ENCODE results near the gene CCL5.

DNA sequence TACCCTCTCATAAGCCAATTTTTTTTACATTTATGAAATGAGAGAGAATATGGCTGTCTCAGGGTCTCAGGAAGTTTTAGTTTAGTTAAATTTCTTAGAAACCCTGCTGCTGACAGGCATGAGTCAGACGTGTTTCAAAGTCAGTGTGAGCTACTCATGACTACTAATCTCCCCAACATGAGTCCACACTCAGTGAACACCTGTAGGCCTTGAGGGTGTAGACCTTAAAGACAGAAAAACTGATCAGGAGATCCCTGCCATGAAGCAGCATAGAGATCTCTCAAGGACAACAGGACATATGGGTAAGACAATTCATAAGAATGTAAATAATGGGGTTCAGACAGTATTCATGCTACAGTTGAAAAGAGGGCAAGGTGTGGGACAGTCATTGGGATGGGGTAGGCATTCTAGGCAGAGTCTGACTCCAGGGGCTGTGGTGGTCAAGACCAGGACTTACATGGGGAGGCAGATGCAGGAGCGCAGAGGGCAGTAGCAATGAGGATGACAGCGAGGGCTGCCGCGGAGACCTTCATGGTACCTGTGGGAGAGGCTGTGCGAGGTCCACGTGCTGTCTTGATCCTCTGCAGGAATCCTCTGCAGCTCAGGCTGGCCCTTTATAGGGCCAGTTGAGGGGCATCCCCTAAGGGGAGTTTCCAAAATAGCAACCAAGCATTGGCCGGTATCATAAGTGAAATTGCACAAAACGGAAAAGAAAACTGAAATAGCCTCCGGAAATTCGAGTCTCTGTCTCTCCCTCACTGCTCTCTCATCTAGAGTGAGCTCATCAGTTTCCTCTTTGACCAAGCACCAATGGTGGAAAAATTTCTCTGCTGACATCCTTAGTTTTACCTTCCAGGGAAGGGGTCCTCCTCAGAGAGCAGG lies at the start of gene CCL5:
- TF ChIP-seq ZNF274 (IDR thresholded peaks at IDR 0.05; ENCODE audit: low read depth, low read length), result no peak
- no peak for TF ChIP-seq SUZ12 (IDR thresholded peaks at IDR 0.05; ENCODE audit: extremely low read depth, insufficient read depth, insufficient read length)

Data from NT2/D1 (cell line).